DMS79 (cell line): ENCODE results near the gene MED13.
A peak's percentile ranks its signal among the peaks of the same experiment; 100 is the strongest.
"Not testable (repeated sequence)": the region's sequence is repeated elsewhere in the genome, so short reads cannot be mapped to it uniquely, and the experiment has no call there.

Experiments used
- DNase-seq: peaks from one replicate; lab custom pipeline; 2025; lab: John Stamatoyannopoulos, UW

The MED13 gene

GRCh38 chr17:61997664-61998063 lies 67.4 kb downstream of the MED13 start:
- DNase-seq: no peak

DNA sequence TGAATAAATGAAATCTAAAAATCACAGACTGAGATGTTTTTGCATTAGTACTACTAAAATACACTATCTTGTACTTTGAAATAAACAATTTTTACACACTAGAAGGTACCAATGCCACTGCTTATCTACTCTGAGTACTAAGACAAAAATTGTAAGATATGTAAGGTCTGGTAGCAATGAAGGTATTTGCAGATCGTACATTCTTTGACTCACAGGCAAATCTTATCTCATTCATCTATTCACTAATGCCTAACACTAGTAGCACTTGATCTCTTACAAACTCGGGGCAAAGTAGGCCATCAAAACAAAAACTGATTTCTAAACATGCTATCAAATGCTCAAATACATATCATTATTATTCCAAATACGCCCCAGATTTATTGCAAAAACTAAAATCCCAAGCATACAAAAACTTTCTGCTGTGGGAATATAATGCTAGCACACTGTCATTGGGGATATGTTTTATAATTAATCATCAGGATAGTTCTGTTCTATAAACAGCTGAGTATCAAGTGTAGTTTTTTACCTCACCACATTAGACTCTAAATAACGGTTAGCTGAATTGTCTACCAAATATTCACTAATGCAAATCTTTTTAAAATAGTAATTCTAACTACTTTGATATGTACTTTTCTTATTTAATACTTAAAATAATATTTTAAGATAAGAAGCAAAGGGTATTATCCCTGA lies 68.0 kb downstream of the MED13 start:
- DNase-seq: no peak

- DNase-seq: no peak
Observed at GRCh38 chr17:61989509-61989908, 75.6 kb downstream of the MED13 start.

GRCh38 chr17:61986898-61987297 lies 78.2 kb downstream of the MED13 start:
- no peak for DNase-seq

DNA sequence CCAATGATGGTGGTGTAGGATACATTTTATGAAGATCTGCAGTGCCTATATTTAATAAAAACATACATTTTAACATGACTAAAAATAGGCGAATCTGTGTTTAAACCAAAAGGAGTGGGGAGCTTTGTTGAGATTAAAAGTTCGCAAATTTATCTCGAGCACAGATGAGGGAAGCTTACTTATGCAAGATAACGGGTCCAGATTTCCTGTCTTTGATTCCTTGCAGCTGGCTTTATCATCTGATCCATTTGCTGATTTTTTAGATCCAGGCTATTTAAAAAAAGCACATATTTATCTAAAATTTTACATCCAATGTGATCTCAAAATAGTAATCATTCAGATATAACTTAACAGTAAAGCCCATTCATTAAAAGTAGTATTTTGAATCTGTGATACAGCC lies 80.3 kb downstream of the MED13 start:
- DNase-seq: no peak

- no peak for DNase-seq
Observed at GRCh38 chr17:61981323-61981722, 83.8 kb downstream of the MED13 start.

- no peak for DNase-seq
Observed at GRCh38 chr17:61980535-61980934, 84.5 kb downstream of the MED13 start.

GRCh38 chr17:61974115-61974514 lies 91.0 kb downstream of the MED13 start:
- DNase-seq: no peak

GRCh38 chr17:61972311-61972710 lies 92.8 kb downstream of the MED13 start:
- no peak for DNase-seq

GRCh38 chr17:61970030-61970429 lies 95.0 kb downstream of the MED13 start:
- no peak for DNase-seq

DNA sequence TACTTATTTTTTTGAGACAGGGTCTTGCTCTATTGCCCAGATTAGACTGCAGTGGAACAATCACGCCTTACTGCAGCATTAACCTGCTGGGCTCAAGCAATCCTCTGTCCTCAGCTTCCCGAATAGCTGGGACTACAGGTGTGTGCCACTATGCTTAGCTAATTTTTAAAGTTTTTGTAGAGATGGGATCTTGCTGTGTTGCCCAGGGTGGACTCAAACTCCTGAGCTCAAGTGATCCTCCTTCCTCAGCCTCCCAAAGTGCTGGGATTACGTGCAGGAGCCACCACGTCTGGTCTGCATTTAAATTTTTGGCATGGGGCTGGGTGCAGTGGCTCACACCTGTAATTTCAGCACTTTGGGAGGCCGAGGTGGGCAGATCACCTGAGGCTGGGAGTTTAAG lies 96.3 kb downstream of the MED13 start:
- DNase-seq: no peak

GRCh38 chr17:61967729-61968128 lies 97.3 kb downstream of the MED13 start:
- DNase-seq: no peak

DNA sequence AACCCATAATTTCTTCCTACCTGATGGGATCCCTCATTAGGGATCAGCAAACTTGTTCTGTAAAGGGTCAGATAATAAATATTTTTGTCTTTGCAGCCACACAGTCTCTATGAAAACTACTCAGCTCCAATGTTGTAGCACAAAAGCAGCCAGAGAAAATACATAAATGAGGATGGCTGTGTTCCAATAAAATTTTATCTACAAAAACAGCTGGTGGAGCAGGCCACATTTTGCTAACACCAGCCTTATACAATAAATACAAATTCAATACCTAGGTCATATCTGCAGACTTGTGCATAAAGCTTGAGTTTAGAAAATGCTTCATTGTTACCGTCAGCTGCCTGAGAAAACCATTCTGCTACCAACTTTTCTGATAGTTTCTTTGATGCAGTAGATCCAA lies 98.9 kb downstream of the MED13 start:
- DNase-seq: no peak

GRCh38 chr17:61955619-61956018 lies 109.5 kb downstream of the MED13 start:
- DNase-seq: no peak

- no peak for DNase-seq
Observed at GRCh38 chr17:61947367-61948078, 117.6 kb downstream of the MED13 start.

DNA sequence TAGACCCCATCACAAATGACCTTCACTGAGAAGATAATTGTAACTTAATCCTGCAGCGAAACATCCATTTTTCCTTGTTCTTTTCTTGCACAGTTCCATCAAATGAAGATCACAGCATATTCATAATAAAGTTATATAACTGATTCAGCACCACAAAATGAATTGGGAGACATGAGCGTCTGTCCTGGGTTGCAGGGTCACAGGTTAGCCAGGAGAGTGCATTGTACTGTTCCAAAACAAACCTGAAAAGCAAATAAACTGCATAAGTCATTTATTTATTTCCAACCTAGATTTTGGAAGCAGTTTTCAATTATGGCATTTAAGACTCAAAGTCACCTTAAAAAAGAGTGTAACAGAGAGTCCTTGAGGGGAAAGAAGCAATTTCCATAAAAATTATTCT lies 118.7 kb downstream of the MED13 start:
- no peak for DNase-seq

DNA sequence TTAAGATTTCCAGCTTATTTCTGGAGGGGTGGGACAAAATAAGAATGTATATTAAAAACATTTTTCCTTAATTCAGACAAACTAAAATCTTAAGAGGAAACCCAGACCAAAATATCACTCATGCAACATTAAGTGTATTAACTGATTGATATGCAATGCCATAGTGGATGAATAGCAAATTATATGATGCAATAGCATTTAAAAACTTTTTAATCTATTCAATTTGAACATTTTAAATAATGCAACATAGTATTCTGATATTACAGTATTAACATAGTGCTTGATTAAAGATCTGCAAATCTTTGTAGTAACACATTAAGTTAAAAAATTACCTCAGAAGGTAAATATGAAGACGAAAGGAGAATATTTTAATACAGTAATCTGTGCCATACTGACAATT lies 122.0 kb downstream of the MED13 start:
- DNase-seq: no peak

DNA sequence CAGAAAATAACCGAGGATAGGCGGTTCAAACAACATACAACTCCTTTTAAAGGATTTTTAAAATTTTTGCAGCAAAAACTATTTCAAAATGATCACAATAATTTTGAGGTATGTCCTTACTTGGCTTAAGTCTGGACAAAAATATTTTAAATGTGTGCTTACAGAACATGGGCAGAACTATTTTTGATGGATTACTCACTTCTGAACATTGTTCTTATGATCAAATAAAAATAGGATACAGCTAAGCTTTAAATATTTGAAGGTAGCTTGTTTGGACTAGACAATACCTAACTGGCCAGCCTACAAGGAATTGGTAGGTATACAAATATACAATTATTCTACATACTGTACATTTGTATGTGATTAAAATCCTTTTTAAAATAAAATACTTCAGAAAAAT lies 123.0 kb downstream of the MED13 start:
- no peak for DNase-seq

DNA sequence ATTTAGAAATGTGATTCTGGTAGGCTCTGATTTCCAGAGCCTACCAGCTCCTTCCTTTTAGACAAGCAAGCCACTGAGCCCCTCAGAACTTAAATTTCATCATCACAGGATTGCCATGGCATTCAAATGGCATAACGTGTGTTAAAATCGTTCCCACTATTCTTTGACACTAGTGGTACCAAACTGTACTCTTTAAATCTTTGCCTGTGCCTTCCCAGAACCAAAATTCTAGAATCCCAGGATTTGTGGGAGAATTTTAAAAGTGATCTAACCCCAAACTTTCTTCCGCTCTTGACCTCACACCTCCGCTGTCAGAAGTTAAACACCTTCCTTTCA lies 137.0 kb downstream of the MED13 start:
- DNase-seq: no peak

- DNase-seq: peak; percentile 46
Observed at GRCh38 chr17:61927208-61928100, 137.6 kb downstream of the MED13 start, which contains the start of gene INTS2. TSS of gene INTS2 (minus strand) at chr17:61927982. CDS start at chr17:61926644, 1,338 bp downstream.

DNA sequence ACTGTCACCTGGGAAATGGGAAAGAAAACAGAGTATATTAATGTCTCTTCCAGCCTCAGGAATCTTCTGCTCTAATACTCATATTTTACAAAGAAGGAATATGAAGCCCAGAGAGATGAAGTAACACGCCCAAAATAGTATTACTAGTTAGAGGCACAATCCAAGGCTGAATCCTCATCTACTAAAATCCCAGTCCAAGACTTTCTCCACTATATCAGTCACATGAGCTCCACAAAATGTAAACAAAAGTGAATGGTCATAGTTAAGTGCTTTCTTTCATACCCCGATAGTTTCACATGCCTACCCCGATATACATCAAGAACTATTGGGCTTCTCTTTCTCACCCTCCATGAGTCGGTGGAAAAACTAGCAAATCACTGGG lies 138.3 kb downstream of the MED13 start:
- no peak for DNase-seq

GRCh38 chr17:61915162-61915561 lies 149.9 kb downstream of the MED13 start:
- DNase-seq: not testable (repeated sequence)
